Thoracic aorta (tissue), 2 donors: ENCODE measurements around the gene RNF224. TPM values are rescaled to one million over a fixed set of nuclear protein-coding genes. Genes with fewer than 3 reads are reported as not detected.

Experiments used
- ATAC-seq: fragments of 150-250 bp; one replicate; pipeline ENCODE4 v1.8.0; 2017; ENCODE audit warnings: low read depth; ENCODE audit not compliant: insufficient number of reproducible peaks, low FRiP score
- DNase-seq: peaks from one replicate; pipeline ENCODE4 v3.0.0-alpha.2; 2020; ENCODE audit warnings: low spot score
- H3K27ac ChIP-seq, 2 donors: fragments of 200-600 bp; sonication (generic); 1 replicate in 1 of 2; 2 replicates in 1 of 2; pipeline ENCODE4 v1.5.1; 2016; ENCODE audit warnings: mild to moderate bottlenecking in 2 of 2, moderate library complexity in 2 of 2
- H3K27me3 ChIP-seq: fragments of 200-600 bp; sonication (generic); replicated peaks from 2 replicates; pipeline ENCODE4 v1.6.0; 2016; ENCODE audit warnings: mild to moderate bottlenecking; ENCODE audit not compliant: insufficient read depth
- H3K36me3 ChIP-seq: fragments of 200-600 bp; sonication (generic); one replicate; pipeline ENCODE4 v1.5.1; 2016
- H3K4me1 ChIP-seq, 2 donors: fragments of 200-600 bp; sonication (generic); 1 replicate in 1 of 2; 2 replicates in 1 of 2; pipeline versions ENCODE4 v1.5.1 to v1.6.0; 2016; ENCODE audit warnings: low read depth in 2 of 2, mild to moderate bottlenecking in 1 of 2; ENCODE audit not compliant: control insufficient read depth in 1 of 2
- H3K4me3 ChIP-seq: fragments of 200-600 bp; sonication (generic); 2 replicates; pipeline ENCODE4 v1.5.1; 2016; ENCODE audit warnings: mild to moderate bottlenecking
- H3K9me3 ChIP-seq: fragments of 200-600 bp; sonication (generic); 2 replicates; pipeline ENCODE4 v1.5.1; 2016
- CTCF ChIP-seq: fragments of 200-600 bp; sonication (generic); IDR thresholded peaks from one replicate; pipeline ENCODE4 v1.5.1; 2019; ENCODE audit warnings: antibody characterized with exemption
- total RNA-seq, 2 donors: library from RNA; depleted of rRNA; stranded (reverse); fragments of >200 nt; gene quantifications; one replicate each; pipeline versions ENCODE4 v1.1.0 to v1.2.3, GENCODE V29; 2016

The RNF224 gene
- total RNA-seq, 2 donors from 2014 or later: not detected

DNA sequence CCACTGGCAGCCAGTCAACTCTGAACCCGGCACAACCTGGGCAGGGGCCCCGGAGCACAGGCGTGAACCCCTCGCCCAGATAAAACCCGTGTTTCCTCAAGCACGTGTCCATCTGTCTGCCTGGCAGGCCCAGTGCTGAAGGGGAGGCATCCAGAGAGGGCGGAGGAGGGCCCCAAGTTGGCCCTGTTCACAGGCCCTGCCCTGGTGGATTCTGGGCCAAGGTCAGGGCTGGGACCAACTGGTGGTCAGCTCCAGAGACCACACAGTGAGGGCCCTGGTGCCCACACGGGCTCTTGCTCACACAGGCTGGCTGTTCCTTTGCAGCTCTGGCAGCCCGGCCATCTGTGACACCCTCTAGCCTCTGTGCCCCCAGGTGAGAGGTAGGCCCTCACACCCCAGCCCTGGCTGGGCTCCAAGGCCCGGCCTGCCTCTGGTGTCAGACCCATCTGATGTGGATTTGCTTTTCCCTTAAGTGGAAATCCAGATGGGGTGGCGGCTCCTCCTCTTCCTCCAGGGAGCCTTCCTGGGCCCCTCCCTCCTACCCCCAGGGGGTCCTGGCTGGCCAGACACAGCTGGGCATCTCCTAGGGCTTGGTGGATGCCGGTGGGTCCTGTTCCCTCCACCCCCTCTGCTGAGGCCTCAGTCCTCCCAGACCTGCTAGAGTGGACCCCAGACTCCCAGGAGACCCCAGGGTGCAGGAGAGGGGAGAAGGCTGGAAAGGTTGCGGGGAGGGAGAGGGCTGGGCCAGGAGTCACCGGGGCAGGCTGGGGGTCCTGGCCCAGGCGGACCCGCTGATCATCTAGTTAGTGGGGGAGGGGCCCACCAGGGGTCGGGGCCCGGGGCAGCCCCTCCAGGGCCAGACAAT, 23.3 kb downstream of the RNF224 start:
- Histone ChIP-seq H3K27me3 (no peaks in the 10 kb centered on the region), H3K27ac (no peak overlapping the region), H3K36me3 (no peaks in the 10 kb centered on the region), H3K9me3 (no peaks in the 10 kb centered on the region), H3K4me3 (no peak overlapping the region), H3K4me1 (peaks cover 5 to 11% of the 10 kb centered on the region in 2 donors)
- no peak for DNase-seq
- no peak for ATAC-seq
- TF ChIP-seq CTCF: no peak

- TF ChIP-seq CTCF: no peak
- H3K4me3 ChIP-seq: no peak within 1 kb of the TSS
- H3K27me3 ChIP-seq: no peaks in the 10 kb centered on the region
- ATAC-seq (no peak), DNase-seq (no peak)
- no peaks in the 10 kb centered on the region for H3K36me3 ChIP-seq
- H3K27ac ChIP-seq: no peak within 1 kb of the TSS
- H3K9me3 ChIP-seq: no peaks in the 10 kb centered on the region
- peaks cover 9 to 16% of the 10 kb centered on the region in 2 donors for H3K4me1 ChIP-seq
Measured at GRCh38 chr9:137251194-137251461, 23.8 kb downstream of the RNF224 start, which contains the start of gene STPG3. Gene STPG3, plus strand, starts transcription at chr9:137251286. Its CDS starts 1 bp downstream, at chr9:137251287.

- no peaks in the 10 kb centered on the region for H3K27me3 ChIP-seq
- H3K4me1 ChIP-seq: peaks cover 14 to 22% of the 10 kb centered on the region in 2 donors
- no peaks in the 10 kb centered on the region for H3K9me3 ChIP-seq
- DNase-seq: no peak
- no peak for TF ChIP-seq CTCF
- no peak for ATAC-seq
- H3K36me3 ChIP-seq: no peaks in the 10 kb centered on the region
- H3K27ac ChIP-seq: no peak overlapping the region
- H3K4me3 ChIP-seq: no peak overlapping the region
Measured at GRCh38 chr9:137251490-137252268, 24.4 kb downstream of the RNF224 start.

DNA sequence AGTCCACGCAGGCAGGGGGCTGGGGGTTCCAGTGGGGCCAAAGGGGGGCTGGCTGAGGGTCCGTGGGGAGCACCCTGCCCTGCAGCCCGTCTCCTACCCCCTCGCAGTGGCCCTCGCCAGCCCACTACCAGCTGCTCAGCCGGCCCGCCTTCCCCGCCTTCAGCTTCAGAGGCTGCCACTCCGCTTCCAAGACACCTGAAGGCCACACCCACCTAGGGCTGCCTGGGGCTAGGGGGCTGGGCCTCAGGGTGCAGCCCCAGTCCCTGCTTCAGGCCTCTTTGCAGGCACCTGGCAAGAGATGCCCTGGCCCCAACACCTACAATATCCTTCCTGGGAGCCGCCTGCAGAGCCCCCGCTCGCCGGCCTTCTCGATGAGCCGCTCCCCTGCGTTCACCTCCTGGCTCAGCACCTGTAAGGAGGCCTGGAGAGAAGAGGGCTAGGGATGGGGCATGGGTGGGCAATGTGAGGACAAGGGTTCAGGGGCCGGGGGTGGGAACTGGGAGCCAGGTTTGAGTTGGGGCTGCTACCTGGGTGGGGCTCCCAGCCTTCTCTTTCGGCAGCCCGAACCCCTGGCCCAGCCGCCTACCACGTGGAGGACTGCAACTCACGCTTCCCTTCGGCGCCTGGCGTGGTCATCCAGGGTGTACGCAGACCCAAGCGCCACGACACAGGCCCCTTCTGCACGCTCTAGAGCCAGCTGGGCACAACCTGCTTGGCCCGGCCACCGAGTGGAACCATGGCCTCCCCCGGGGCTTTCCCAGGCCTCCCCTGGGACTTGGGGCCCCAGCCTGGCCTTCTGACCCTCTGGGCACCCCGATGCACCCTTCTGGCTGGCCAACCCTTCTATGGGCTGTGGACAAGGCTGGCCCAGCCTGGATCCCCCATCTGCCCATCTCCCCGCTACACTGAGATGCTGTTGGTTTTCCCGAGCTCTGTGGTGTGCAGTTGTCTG, 25.5 kb downstream of the RNF224 start:
- no peak overlapping the region for H3K27ac ChIP-seq
- H3K4me1 ChIP-seq: peaks cover 14 to 26% of the 10 kb centered on the region in 2 donors
- H3K36me3 ChIP-seq: no peaks in the 10 kb centered on the region
- H3K4me3 ChIP-seq: no peak overlapping the region
- no peaks in the 10 kb centered on the region for H3K27me3 ChIP-seq
- ATAC-seq: no peak
- no peak for DNase-seq
- TF ChIP-seq CTCF: no peak
- H3K9me3 ChIP-seq: no peaks in the 10 kb centered on the region
